ENCODE results near the gene ENO2. TPM values are rescaled to one million over a fixed set of nuclear protein-coding genes. Genes with fewer than 3 reads are reported as not detected.
A peak's percentile ranks its signal among the peaks of the same experiment; 100 is the strongest.

Gene ENO2
- total and polyA plus RNA-seq, 3 donors from 2014 or later = 8.8 to 14.3 (median 8.9) TPM

DNA sequence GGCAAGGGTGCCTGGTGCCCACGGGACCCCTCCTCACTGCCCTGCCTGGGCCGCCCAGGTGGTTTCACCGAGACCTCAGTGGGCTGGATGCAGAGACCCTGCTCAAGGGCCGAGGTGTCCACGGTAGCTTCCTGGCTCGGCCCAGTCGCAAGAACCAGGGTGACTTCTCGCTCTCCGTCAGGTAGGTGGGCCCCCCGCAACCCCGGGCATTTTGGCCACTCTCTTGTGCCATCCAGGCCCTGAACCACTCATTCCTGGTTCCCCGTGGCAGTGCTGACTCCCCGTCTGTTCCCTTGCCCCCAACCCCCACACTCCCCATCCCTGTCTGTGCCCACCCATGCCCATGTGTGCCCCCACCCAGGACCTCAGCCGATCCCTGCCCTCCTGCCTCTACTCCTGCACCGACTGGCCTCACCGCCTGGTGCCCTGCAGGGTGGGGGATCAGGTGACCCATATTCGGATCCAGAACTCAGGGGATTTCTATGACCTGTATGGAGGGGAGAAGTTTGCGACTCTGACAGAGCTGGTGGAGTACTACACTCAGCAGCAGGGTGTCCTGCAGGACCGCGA is 37.3 kb downstream of the ENO2 start:
- 88 to 90% methylated on average over 11 to 20 of the region's 20 CpGs for WGBS, 2 donors
- H3K9me3 ChIP-seq = no peaks in the 10 kb centered on the region
- H3K27ac ChIP-seq = no peak overlapping the region
- no peak for TF ChIP-seq POLR2A (IDR thresholded peaks at IDR 0.05)
- TF ChIP-seq CTCF (IDR thresholded peaks at IDR 0.05) = no peak
- peaks cover 21% of the 10 kb centered on the region for H3K4me1 ChIP-seq
- no peaks in the 10 kb centered on the region for H3K27me3 ChIP-seq
- peak overlapping the region in 1 of 2 donors; percentile 13 for H3K4me3 ChIP-seq
- intact Hi-C loops (cut with DNase I; ENCODE audit: low total_unique reads) = no loop called here
- H3K36me3 ChIP-seq (ENCODE audit: low read depth, missing control alignments) = no peaks in the 10 kb centered on the region
- DNase-seq = no peak

DNA sequence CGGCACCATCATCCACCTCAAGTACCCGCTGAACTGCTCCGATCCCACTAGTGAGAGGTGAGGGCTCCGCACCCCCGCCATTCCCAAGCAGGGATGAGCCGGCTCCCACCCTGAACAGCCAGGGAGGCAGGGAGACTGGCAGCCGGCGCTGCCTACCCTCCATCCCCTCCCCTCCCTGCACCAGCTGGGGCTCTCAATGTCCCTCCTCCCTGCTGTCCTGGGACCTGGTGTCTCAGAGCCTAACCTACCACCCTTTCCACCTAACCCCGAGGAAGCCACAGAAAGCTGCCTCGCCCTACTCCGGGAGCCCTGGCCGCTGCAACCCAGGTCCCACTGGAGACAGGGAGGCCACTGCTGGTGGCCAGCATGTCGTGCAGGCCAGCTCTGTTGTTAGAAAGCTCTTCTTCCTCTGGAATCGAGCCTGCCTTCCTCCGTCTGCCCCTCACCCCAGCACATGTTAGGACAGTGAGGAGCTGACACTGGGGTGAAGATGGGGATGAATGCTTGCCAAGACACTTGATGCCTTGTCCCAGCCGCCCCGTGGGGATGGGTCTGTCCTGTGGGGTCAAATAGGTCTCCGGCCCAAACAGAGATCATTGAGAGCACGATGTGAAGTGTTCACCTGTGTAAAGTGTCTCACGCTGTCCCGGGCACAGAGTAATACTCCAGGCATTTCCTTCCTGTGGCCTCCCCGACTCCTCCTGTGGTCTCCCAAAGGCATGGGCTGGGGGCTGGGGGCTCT is 37.9 kb downstream of the ENO2 start:
- Histone ChIP-seq H3K27ac (no peak overlapping the region), H3K27me3 (no peaks in the 10 kb centered on the region), H3K4me3 (peak overlapping the region in 1 of 2 donors; percentile 13), H3K9me3 (no peaks in the 10 kb centered on the region), H3K36me3 (ENCODE audit: low read depth, missing control alignments) (no peaks in the 10 kb centered on the region), H3K4me1 (peaks cover 20% of the 10 kb centered on the region)
- intact Hi-C loops (cut with DNase I; ENCODE audit: low total_unique reads) = no loop called here
- no peak for DNase-seq
- TF ChIP-seq POLR2A (IDR thresholded peaks at IDR 0.05) = no peak
- TF ChIP-seq CTCF (IDR thresholded peaks at IDR 0.05) = no peak
- 78 to 81% methylated on average over 16 to 22 of the region's 22 CpGs for WGBS, 2 donors

DNA sequence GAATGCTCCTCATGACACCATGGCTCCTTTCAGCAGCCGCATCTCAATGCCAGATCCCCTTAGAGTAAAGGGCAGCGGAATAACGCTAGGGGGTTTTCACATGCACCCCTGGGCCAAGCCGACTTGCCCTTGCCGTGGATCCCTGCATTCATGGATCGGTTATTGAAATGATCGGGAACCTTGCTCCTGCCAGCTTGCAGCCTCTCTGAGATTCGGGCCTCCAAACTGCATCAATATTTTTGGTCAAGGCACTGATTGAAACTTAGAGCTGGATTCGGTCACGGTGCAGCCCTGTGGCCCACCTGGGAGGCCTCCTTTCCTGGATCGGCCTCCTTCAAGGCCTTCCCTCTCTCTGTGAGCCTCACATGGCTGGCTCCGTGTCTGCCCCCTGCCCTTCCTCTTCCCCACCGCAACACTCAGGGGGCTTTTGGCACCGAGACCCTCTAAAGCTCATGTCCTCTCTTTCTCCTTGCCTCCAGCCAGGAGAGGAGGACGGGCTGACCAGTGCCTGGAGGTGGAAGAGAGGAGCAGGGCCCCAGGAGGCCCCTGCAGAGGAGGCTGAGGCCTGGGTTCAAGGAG is 38.6 kb downstream of the ENO2 start:
- WGBS, 2 donors = 80 to 88% methylated on average over 15 of the region's 15 CpGs
- TF ChIP-seq POLR2A (IDR thresholded peaks at IDR 0.05) (no peak), CTCF (IDR thresholded peaks at IDR 0.05) (no peak)
- H3K27ac ChIP-seq = peak overlapping the region; percentile 44 to 72
- no peaks in the 10 kb centered on the region for H3K36me3 ChIP-seq (ENCODE audit: low read depth, missing control alignments)
- intact Hi-C loops (cut with DNase I; ENCODE audit: low total_unique reads) = no loop called here
- peaks cover 20% of the 10 kb centered on the region for H3K4me1 ChIP-seq
- no peaks in the 10 kb centered on the region for H3K27me3 ChIP-seq
- no peaks in the 10 kb centered on the region for H3K9me3 ChIP-seq
- no peak for DNase-seq
- no peak overlapping the region for H3K4me3 ChIP-seq

GRCh38 chr12:6953442-6954315 is 39.3 kb downstream of the ENO2 start:
- 66 to 76% methylated on average over 24 of the region's 24 CpGs for WGBS, 2 donors
- no peak overlapping the region for H3K4me3 ChIP-seq
- no peak for DNase-seq
- peak overlapping the region; percentile 44 to 72 for H3K27ac ChIP-seq
- peaks cover 20% of the 10 kb centered on the region for H3K4me1 ChIP-seq
- no peaks in the 10 kb centered on the region for H3K9me3 ChIP-seq
- no peaks in the 10 kb centered on the region for H3K36me3 ChIP-seq (ENCODE audit: low read depth, missing control alignments)
- intact Hi-C loops (cut with DNase I; ENCODE audit: low total_unique reads) = no loop called here
- H3K27me3 ChIP-seq = no peaks in the 10 kb centered on the region
- TF ChIP-seq CTCF (IDR thresholded peaks at IDR 0.05) = no peak
- no peak for TF ChIP-seq POLR2A (IDR thresholded peaks at IDR 0.05)
